Measurements from ENCODE around the gene SMC3. TPM values are rescaled to one million over a fixed set of nuclear protein-coding genes. Genes with fewer than 3 reads are reported as not detected.

The SMC3 gene
- total RNA-seq, 1 donor from 2014 or later, result 19.5 TPM

DNA sequence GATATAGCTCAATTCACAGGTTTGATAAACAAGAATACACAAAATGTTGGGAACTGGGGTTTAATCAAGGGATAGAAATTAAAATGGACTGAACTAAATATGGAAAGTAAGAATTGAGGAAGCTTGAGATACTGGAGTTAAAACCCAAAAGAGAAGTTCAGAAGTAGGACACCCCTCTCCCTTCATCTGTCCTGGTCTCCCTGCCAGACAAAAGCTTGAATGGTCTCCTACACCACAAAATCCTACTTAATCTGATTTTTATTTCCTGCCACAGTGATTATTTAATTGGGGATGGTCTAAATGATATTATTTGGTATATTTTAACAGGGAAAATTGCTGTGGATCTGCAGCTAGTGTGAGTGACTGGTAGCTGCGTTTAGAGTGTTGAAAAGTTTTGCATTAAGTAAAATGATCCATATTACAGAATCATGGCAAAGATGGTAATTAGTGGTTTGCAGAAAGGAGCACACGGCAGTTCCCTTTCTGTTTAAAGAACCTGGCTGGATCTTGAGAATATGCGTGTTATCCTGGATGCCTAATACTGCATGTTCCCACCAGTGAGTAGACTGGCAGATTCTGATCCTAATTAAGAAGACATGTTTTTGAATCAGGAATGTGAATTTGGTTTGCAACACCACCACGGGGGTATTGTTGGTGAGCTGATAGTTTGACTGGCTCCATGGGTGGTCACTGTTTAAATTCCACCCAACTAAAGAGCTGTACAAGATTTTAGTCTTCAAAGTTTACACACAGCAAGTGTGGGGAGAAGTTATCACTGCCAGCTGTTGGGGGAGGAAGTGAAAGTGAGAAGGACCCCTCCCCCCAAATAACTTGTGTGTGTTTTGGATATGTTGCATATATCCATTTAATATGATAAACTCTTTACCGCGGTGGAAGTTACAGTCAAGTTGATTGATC lies 82.1 kb downstream of the SMC3 start:
- TF ChIP-seq, protein P1, sequence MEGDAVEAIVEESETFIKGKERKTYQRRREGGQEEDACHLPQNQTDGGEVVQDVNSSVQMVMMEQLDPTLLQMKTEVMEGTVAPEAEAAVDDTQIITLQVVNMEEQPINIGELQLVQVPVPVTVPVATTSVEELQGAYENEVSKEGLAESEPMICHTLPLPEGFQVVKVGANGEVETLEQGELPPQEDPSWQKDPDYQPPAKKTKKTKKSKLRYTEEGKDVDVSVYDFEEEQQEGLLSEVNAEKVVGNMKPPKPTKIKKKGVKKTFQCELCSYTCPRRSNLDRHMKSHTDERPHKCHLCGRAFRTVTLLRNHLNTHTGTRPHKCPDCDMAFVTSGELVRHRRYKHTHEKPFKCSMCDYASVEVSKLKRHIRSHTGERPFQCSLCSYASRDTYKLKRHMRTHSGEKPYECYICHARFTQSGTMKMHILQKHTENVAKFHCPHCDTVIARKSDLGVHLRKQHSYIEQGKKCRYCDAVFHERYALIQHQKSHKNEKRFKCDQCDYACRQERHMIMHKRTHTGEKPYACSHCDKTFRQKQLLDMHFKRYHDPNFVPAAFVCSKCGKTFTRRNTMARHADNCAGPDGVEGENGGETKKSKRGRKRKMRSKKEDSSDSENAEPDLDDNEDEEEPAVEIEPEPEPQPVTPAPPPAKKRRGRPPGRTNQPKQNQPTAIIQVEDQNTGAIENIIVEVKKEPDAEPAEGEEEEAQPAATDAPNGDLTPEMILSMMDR (IDR thresholded peaks at IDR 0.05; ENCODE audit: insufficient read depth, low read length, severe bottlenecking), result no peak
- no peak for FAIRE-seq
- Histone ChIP-seq H3K4me3 (ENCODE audit: low read depth, low read length) (no peak overlapping the region), H3K27me3 (ENCODE audit: control insufficient read depth, insufficient read depth, low read length) (peaks cover 16% of the 10 kb centered on the region), H3K36me3 (ENCODE audit: control insufficient read depth, insufficient read depth, low read length) (no peaks in the 10 kb centered on the region)
- no peak for DNase-seq (ENCODE audit: low read depth)

DNA sequence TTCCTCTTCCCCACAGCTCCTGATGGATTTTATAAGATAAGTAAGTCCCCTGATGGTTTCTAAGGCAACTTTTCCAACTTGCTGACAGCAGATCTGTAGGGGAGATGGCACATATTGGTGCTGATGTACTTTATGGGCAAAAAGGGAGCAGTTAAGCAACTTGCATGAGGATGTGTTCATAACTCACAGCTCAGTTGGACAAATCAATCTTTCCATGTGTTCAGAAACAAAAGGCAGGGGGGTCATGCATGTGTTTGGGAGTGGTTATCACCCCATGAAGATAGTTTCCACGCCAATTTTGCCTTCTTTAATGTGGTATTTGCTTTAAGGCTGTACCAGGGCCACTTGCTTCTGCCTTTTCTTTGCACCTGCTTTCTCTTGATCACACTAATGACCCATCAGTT lies 82.8 kb downstream of the SMC3 start:
- TF ChIP-seq, protein P1 (IDR thresholded peaks at IDR 0.05; ENCODE audit: insufficient read depth, low read length, severe bottlenecking), result no peak
- no peak for DNase-seq (ENCODE audit: low read depth)
- peak; percentile 81 for FAIRE-seq
- Histone ChIP-seq H3K4me3 (ENCODE audit: low read depth, low read length) (no peak overlapping the region), H3K36me3 (ENCODE audit: control insufficient read depth, insufficient read depth, low read length) (no peaks in the 10 kb centered on the region), H3K27me3 (ENCODE audit: control insufficient read depth, insufficient read depth, low read length) (peaks cover 11% of the 10 kb centered on the region)

DNA sequence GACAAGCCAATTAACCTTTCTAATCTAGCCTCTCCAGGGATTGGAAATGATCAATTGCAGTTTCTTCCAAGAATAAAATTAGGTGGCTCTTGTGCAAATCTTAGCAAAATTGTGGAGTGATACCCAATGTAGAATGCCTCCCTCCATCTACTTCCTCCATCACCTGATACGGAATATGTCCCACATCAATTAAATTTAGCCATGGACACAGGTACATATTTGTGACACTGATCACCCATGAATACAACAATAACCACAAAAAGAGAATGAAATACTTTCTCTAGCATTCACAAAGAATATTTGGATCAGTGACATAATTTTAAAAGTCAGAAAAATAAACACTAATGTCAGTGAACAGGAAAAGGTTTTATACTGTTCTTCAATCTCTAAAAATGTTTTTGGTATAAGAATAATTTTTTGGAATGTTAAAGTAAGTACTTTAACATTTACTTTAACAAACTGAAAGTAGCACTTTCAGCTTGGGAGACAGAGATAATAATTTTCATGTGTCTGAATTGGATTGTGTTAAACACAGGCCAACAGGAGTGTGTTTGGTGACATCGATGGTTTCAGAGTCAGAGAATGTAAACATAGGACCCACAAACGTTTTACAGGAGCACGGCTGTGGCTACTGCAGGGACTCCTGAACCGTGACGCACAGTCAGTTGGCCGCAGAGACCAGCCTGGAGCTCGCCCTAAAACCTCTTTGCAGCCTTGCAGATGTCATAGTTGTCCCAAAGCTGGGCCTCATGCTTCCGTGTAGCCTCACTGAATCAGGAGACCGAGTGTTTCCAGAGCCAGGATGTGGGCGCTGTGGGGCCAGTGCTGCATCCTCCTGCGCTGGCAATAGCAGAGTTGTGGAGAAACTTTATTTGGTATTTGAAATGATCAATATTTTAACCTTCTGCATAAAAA lies 83.8 kb downstream of the SMC3 start:
- no peak for DNase-seq (ENCODE audit: low read depth)
- no peak overlapping the region for H3K4me3 ChIP-seq (ENCODE audit: low read depth, low read length)
- FAIRE-seq, result no peak
- TF ChIP-seq, protein P1 (IDR thresholded peaks at IDR 0.05; ENCODE audit: insufficient read depth, low read length, severe bottlenecking), result no peak
- H3K27me3 ChIP-seq (ENCODE audit: control insufficient read depth, insufficient read depth, low read length), result peaks cover 11% of the 10 kb centered on the region
- no peaks in the 10 kb centered on the region for H3K36me3 ChIP-seq (ENCODE audit: control insufficient read depth, insufficient read depth, low read length)

DNA sequence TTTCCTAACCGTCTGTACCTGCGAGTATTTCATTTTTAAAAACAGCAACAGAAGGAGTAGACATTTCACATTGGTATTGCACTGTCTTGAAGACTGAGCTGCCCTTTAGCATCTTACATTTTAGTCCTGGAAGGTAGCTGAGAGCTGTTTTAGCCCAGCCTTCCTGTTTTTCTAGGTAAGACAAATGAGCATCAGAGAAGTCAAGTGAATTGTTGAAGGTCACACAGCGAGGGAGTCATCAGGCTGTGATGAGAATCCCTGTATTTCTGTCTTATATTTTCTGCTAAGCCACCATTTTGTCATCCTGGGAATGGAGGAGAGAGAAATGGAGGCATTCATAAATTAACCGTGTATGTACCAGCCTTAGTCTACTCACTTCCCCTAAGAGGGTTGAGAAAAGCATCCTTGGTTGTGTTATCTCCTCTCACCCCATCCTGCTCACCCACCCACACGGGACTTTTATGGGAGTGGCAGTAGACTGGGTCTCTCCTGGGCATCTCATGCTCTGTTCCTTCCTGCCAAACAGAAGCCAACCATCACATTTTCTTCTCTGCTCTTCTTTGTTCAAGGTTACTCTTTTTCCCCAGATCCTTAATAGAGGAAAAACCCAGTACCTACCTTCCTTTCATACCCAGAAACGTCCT lies 85.1 kb downstream of the SMC3 start:
- no peak for DNase-seq (ENCODE audit: low read depth)
- Histone ChIP-seq H3K36me3 (ENCODE audit: control insufficient read depth, insufficient read depth, low read length) (no peaks in the 10 kb centered on the region), H3K27me3 (ENCODE audit: control insufficient read depth, insufficient read depth, low read length) (peaks cover 7% of the 10 kb centered on the region), H3K4me3 (ENCODE audit: low read depth, low read length) (no peak overlapping the region)
- TF ChIP-seq, protein P1 (IDR thresholded peaks at IDR 0.05; ENCODE audit: insufficient read depth, low read length, severe bottlenecking), result no peak
- FAIRE-seq, result no peak

Other genes starting within 250 kb of the SMC3 start
- gene DUSP5, start 69.8 kb upstream of the SMC3 start, total RNA-seq, result 40.1 and 115 TPM in 2 replicates
- gene RBM20, start 76.6 kb downstream of the SMC3 start, total RNA-seq, result 1.8 TPM in 1 of 2 replicates, not detected in the other